ENCODE measurements around the gene KLHL25. TPM values are rescaled to one million over a fixed set of nuclear protein-coding genes. Genes with fewer than 3 reads are reported as not detected.

KLHL25 gene
- total and polyA plus RNA-seq, 11 donors: 2.2 to 12.9 (median 4.3) TPM

DNA sequence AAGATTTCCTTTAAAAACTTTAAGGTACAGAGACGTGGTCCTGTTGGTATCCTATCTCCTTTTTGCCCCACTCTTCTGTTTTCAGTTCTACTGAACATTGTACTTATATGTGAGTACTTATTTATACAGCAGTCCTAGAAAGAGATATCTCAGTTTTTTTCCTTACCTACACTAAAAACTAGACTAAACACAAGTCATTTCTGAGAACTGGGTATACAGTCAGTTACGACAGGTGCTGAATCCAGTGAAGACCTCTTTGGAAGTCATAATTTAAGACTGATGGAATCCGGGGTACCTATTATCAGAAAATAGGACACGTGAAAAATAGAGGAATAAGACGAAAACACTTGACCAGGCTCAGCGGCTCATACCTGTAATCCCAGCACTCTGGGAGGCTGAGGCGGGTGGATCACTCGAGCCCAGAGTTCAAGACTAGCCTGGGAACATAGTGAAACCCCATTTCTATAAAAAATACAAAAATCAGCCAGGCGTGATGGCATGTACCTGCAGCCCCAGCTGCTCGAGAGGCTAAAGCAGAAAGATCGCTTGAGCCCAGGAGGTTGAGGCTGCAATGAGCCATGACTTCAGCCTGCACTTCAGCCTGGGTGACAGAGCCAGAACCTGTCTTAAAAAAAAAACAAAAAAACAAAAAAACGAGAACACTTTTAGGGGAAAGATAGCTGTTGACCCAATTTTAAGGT is 76.3 kb downstream of the KLHL25 start:
- DNase-seq (no peak), ATAC-seq (no peak)
- WGBS, 4 donors: 86 to 91% (median 88%) methylated on average over 12 of the region's 12 CpGs
- intact Hi-C loops (cut with DNase I): loop anchor here in 1 of 10 donors (10.0 kb wide), 1 partner anchor 224 kb away; no protein-coding TSS in a partner anchor
- Histone ChIP-seq H3K36me3 (peaks cover 0 to 100% (median 99%) of the 10 kb centered on the region in 9 donors), H3K4me3 (no peak overlapping the region), H3K27me3 (no peaks in the 10 kb centered on the region), H3K4me1 (peaks cover 0 to 65% (median 23%) of the 10 kb centered on the region in 12 donors), H3K27ac (peak overlapping the region in 8 of 12 donors; percentile 3 to 75 (median 62)), H3K9me3 (no peaks in the 10 kb centered on the region)
- TF ChIP-seq CTCF (IDR thresholded peaks at IDR 0.05) (no peak), POLR2A (IDR thresholded peaks at IDR 0.05) (no peak)

DNA sequence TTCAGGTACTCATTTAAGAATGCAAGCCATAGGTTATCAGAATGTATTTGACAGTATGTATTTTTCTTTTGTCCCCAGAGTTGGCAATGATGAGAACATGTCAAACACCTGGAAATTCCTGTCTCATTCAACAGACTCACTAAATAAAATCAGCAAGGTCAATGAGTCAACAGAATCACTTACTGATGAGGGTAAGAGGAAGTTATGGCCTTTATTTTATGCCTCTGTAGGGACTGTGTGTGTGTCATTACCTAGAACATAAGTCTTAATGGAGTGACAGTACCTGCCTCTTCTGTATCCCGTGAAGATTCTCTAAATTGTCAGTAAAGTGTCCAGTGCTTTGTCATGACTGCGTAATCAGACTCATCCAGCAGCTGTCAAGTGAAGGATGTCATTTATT is 77.5 kb downstream of the KLHL25 start:
- no peaks in the 10 kb centered on the region for H3K27me3 ChIP-seq
- no peaks in the 10 kb centered on the region for H3K9me3 ChIP-seq
- H3K36me3 ChIP-seq: peaks cover 0 to 100% (median 99%) of the 10 kb centered on the region in 9 donors
- WGBS, 4 donors: 71 to 88% (median 76%) methylated on average over 2 of the region's 2 CpGs
- H3K27ac ChIP-seq: peak overlapping the region in 11 of 12 donors; percentile 17 to 75 (median 53)
- peaks cover 0 to 56% (median 12%) of the 10 kb centered on the region in 12 donors for H3K4me1 ChIP-seq
- DNase-seq (no peak), ATAC-seq (peak in 1 of 4 donors; percentile 1)
- H3K4me3 ChIP-seq: no peak overlapping the region
- intact Hi-C loops (cut with DNase I): loop anchor here in 1 of 10 donors (10.0 kb wide), 1 partner anchor 222 kb away; no protein-coding TSS in a partner anchor
- TF ChIP-seq CTCF (IDR thresholded peaks at IDR 0.05) (no peak), POLR2A (IDR thresholded peaks at IDR 0.05) (no peak)

DNA sequence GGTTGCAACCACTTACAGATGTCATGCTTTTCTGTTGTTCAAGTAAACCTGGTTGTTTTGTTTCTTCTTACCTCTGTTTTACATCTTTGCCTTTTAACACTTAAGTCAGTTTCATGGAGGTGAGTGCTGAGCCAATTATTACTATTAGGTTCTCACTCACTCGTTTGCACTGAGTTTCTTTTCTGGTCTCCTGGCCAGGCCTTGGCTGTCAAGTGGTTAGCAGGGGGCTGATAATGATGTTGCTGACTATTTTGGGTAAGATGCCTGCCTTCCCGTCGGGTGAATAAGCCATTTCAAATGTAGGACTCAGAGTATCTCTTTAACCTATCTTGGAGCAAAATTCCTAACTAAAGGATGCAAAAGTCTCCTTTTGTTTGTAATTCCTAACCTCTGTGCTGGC is 78.5 kb downstream of the KLHL25 start:
- no peak for TF ChIP-seq CTCF (IDR thresholded peaks at IDR 0.05)
- TF ChIP-seq POLR2A (IDR thresholded peaks at IDR 0.05): no peak
- 38 to 43% (median 42%) methylated on average over 3 of the region's 3 CpGs for WGBS, 4 donors
- no peak overlapping the region for H3K4me3 ChIP-seq
- peaks cover 0 to 100% (median 99%) of the 10 kb centered on the region in 9 donors for H3K36me3 ChIP-seq
- DNase-seq (peak in 3 of 5 donors; percentile 43 to 54 (median 47)), ATAC-seq (peak; percentile 52 to 80 (median 69))
- intact Hi-C loops (cut with DNase I): loop anchor here in 1 of 10 donors (10.0 kb wide), 1 partner anchor 221 kb away; no protein-coding TSS in a partner anchor
- peaks cover 0 to 47% (median 6%) of the 10 kb centered on the region in 12 donors for H3K4me1 ChIP-seq
- no peaks in the 10 kb centered on the region for H3K9me3 ChIP-seq
- H3K27me3 ChIP-seq: no peaks in the 10 kb centered on the region
- peak overlapping the region in 11 of 12 donors; percentile 4 to 75 (median 53) for H3K27ac ChIP-seq

DNA sequence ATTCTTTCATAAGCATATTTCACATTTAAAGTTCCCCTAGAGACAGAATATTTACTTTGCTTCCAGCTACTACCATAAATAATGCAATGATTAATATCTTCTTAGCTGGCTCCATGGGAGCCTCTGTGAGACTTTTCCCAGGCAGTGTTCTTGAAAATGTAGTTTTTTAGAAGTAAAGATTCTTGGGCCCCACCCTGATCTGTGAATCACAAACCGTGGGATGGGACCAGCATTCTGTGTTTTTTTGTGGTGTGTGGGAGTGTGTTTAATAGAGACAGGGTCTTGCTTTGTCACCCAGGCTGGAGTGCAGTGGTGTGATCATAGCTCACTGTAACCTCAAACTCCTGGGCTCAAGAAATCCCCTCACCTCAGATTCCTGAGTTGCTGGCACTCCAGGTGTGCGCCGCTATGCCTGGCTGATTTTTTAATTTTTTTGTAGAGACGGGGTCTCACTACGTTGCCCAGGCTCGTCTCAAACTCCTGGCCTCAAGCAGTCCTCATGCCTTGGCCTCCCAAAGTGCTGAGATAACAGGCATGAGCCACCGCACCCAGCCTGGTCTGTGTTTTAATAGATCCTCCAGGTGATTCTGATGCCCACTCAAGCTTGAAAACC is 83.0 kb downstream of the KLHL25 start:
- no peaks in the 10 kb centered on the region for H3K9me3 ChIP-seq
- intact Hi-C loops (cut with DNase I): loop anchor here in 1 of 10 donors (10.0 kb wide), 1 partner anchor 217 kb away; no protein-coding TSS in a partner anchor
- H3K4me3 ChIP-seq: no peak overlapping the region
- peak overlapping the region in 2 of 12 donors; percentile 11 to 97 for H3K27ac ChIP-seq
- peaks cover 0 to 51% (median 26%) of the 10 kb centered on the region in 12 donors for H3K4me1 ChIP-seq
- H3K27me3 ChIP-seq: no peaks in the 10 kb centered on the region
- TF ChIP-seq CTCF (IDR thresholded peaks at IDR 0.05): no peak
- no peak for TF ChIP-seq POLR2A (IDR thresholded peaks at IDR 0.05)
- DNase-seq (no peak), ATAC-seq (no peak)
- H3K36me3 ChIP-seq: peaks cover 0 to 88% (median 83%) of the 10 kb centered on the region in 9 donors
- WGBS, 4 donors: 89 to 92% (median 90%) methylated on average over 7 of the region's 7 CpGs
